Kidney glomerular epithelial cell (primary cell): ENCODE data around the gene ARMC5.
A peak's percentile ranks its signal among the peaks of the same experiment; 100 is the strongest.
"Not testable (repeated sequence)": the region's sequence is repeated elsewhere in the genome, so short reads cannot be mapped to it uniquely, and the experiment has no call there.

ENCODE experiments used
- DNase-seq: peaks from one replicate; lab custom pipeline; 2025; lab: John Stamatoyannopoulos, UW

Gene ARMC5, protein sequence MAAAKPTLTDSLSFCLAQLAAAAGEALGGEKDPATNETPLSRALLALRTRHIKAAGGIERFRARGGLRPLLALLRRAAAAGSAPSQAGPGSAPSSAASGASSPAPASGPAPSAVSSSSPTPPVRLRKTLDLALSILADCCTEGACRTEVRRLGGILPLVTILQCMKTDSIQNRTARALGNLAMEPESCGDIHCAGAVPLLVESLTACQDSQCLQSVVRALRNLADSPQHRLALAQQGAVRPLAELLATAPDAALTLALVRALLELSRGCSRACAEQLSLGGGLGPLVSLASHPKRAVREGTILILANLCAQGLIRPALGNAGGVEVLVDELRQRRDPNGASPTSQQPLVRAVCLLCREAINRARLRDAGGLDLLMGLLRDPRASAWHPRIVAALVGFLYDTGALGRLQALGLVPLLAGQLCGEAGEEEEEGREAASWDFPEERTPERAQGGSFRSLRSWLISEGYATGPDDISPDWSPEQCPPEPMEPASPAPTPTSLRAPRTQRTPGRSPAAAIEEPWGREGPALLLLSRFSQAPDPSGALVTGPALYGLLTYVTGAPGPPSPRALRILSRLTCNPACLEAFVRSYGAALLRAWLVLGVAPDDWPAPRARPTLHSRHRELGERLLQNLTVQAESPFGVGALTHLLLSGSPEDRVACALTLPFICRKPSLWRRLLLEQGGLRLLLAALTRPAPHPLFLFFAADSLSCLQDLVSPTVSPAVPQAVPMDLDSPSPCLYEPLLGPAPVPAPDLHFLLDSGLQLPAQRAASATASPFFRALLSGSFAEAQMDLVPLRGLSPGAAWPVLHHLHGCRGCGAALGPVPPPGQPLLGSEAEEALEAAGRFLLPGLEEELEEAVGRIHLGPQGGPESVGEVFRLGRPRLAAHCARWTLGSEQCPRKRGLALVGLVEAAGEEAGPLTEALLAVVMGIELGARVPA

GRCh38 chr16:31458844-31459686 lies at the start of gene ARMC5:
TSS of gene ARMC5 (plus strand) at chr16:31459501. CDS start at chr16:31459525, 24 bp downstream.
- DNase-seq = peak; percentile 89

- DNase-seq = no peak
These were observed 49.2 kb upstream of the ARMC5 start for GRCh38 chr16:31410082-31410481.

- no peak for DNase-seq
These were observed 48.1 kb upstream of the ARMC5 start for GRCh38 chr16:31411024-31411844.

DNA sequence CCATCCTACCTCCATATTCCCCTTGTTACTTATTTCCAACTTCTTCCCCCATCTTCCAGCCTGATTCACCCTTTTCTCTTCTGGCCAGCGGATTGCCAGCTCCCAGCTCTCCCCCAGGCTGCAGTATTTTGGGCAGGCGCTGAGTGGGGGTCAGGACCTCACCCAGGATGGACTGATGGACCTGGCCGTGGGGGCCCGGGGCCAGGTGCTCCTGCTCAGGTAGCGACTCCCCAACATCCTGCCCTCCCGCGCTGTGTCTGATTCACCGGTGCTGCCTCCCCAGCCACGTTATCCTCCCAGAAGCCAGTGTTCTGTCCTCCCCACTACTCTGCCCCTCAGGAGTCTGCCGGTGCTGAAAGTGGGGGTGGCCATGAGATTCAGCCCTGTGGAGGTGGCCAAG lies 46.6 kb upstream of the ARMC5 start:
- no peak for DNase-seq

GRCh38 chr16:31413381-31413780 lies 45.9 kb upstream of the ARMC5 start:
- no peak for DNase-seq

DNA sequence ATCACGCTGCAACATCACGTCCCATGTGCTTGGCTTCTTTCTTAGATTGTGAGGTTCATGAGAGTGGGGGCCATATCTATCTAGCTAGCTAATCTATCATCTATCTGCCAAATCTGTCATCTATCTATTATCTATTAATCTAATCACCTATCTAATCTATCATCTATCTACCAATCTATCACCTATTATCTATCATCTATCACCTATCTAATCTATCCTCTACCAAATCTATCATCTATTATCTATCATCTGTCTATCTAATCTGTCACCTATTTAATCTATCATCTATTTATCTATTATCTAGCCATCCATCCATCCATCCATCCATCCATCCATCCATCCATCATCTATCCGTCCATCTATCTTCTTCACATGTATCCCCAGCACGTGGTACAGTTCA lies 45.4 kb upstream of the ARMC5 start:
- DNase-seq = no peak

DNA sequence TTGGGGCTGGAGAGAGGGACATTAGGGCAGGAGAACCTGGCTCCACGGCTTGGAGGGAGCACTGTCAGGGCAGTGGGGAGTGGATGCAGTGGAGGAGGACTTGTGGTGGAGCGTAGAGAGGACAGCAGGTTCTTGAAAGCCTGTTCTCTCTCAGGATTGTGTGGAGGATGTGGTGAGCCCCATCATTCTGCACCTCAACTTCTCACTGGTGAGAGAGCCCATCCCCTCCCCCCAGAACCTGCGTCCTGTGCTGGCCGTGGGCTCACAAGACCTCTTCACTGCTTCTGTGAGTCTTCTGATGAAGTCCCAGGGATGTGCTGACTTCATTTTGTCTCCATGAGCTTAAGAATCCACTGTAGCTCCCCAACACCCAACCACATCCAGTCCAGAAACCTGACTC lies 44.6 kb upstream of the ARMC5 start:
- no peak for DNase-seq

- no peak for DNase-seq
These were observed 42.9 kb upstream of the ARMC5 start for GRCh38 chr16:31416371-31416770.

DNA sequence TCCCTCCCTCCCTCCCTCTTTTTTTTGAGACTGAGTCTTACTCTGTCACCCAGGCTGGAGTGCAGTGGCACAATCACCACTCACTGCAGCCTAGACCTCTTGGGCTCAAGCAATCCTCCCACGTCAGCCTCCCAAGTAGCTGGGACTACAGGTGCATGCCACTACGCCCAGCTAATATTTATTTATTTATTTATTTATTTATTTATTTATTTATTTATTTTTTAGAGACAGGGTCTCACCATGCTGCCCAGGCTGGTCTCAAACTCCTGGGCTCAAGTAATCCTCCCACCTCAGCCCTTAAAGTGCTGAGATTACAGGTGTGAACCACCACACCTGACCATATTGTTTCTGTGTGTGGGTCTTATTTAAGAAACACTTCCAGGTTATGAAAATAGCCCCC lies 42.3 kb upstream of the ARMC5 start:
- DNase-seq = not testable (repeated sequence)

GRCh38 chr16:31417916-31418315 lies 41.4 kb upstream of the ARMC5 start:
- DNase-seq = no peak

DNA sequence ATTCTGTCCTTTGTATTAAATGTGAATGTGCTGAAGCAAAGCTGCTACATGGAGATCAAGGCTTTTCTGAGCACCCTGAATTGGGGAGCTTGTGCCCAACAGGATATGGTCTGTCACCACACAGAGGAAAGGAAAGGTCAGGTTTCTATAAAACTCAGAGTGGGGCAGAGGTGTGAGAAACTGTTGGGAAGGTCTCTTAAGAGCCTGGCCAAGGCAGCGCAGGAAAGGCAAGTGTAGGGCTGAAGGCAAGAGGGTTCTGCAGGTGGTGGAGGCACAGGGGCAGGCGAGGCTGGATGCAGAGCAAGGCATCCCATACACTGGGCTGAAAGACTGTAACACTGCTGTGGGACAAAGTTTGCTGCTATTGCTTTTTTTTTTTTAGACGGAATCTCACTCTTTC lies 39.3 kb upstream of the ARMC5 start:
- DNase-seq = no peak

DNA sequence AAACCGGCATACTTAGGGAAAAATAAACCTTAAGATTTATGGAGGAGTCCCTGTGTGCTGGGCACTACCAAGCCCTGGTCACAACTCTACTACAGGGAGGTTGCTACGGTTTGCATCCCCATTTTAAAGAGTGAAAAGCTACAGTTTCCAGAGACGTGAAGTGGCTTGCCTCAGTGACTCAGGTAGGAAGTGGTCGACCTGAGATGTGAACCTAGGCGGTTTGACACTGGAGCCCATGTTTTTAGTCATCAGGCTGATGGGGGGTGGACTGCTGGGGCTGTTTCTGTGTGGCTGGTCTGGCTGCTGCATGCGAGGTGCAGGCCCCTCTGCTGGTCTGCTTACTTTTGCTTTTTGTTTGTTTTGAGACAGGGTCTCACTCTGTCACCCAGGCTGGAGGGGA lies 37.7 kb upstream of the ARMC5 start:
- DNase-seq = no peak

- DNase-seq = no peak
These were observed 36.1 kb upstream of the ARMC5 start for GRCh38 chr16:31423241-31423640.

DNA sequence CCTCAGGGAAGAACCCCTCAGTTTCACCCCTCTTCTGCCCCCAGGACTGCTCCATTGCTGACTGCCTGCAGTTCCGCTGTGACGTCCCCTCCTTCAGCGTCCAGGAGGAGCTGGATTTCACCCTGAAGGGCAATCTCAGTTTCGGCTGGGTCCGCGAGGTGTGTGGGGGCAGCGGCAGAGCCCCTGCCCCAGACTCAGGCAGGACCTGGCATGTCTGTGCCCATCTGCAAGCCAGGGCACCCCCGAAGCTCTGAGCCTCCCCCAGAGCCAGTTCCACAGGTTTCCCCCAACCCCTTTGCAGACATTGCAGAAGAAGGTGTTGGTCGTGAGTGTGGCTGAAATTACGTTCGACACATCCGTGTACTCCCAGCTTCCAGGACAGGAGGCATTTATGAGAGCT lies 35.5 kb upstream of the ARMC5 start:
- DNase-seq = no peak

GRCh38 chr16:31427441-31428278 lies 31.6 kb upstream of the ARMC5 start:
- DNase-seq = peak; percentile 14

GRCh38 chr16:31428279-31428597 lies 31.1 kb upstream of the ARMC5 start, which contains the start of gene COX6A2:
TSS of gene COX6A2 (minus strand) at chr16:31428360. CDS start at chr16:31428325, 35 bp downstream.
- no peak for DNase-seq

GRCh38 chr16:31428638-31429247 lies 30.6 kb upstream of the ARMC5 start:
- no peak for DNase-seq

GRCh38 chr16:31429314-31429713 lies 30.0 kb upstream of the ARMC5 start:
- no peak for DNase-seq

- no peak for DNase-seq
These were observed 29.5 kb upstream of the ARMC5 start for GRCh38 chr16:31429796-31430195.
